ENCODE data around the gene ACAT2. TPM values are rescaled to one million over a fixed set of nuclear protein-coding genes. Genes with fewer than 3 reads are reported as not detected.

The ACAT2 gene
- total RNA-seq, 4 donors from 2014 or later: 0.59 to 4.6 (median 2.4) TPM

GRCh38 chr6:159715605-159716004, 46.2 kb upstream of the ACAT2 start:
- DNase-seq (no peak), ATAC-seq (no peak)
- Histone ChIP-seq H3K4me1 (peaks cover 20 to 41% of the 10 kb centered on the region in 2 donors), H3K4me3 (peak overlapping the region in 2 of 4 donors; percentile 42), H3K27ac (peak overlapping the region; percentile 83 to 97 (median 94)), H3K36me3 (no peaks in the 10 kb centered on the region), H3K9me3 (no peaks in the 10 kb centered on the region), H3K27me3 (no peaks in the 10 kb centered on the region)
- in situ Hi-C loops (cut with MboI; ENCODE audit: low sequenced_read_pairs in 4 of 4): no loop called here
- TF ChIP-seq CTCF (IDR thresholded peaks at IDR 0.05 in 4 of 5, conservative IDR thresholded peaks at IDR 0.05 in 1 of 5) (no peak), POLR2A (IDR thresholded peaks at IDR 0.05) (no peak)
- intact Hi-C loops (cut with DNase I; ENCODE audit: low total_unique reads): loop anchor here (1.0 to 2.0 kb wide), 2 partner anchors 15 to 21 kb away; no protein-coding TSS in a partner anchor

GRCh38 chr6:159716247-159717096, 45.4 kb upstream of the ACAT2 start:
- DNase-seq (peak; percentile 86 to 88), ATAC-seq (peak; percentile 94 to 96)
- Histone ChIP-seq H3K4me3 (peak overlapping the region; percentile 24 to 42 (median 38)), H3K27ac (peak overlapping the region; percentile 83 to 97 (median 94)), H3K27me3 (no peaks in the 10 kb centered on the region), H3K36me3 (no peaks in the 10 kb centered on the region), H3K4me1 (peaks cover 20 to 41% of the 10 kb centered on the region in 2 donors), H3K9me3 (no peaks in the 10 kb centered on the region)
- TF ChIP-seq POLR2A (IDR thresholded peaks at IDR 0.05) (peak in 1 of 2 donors; percentile 55), CTCF (IDR thresholded peaks at IDR 0.05 in 4 of 5, conservative IDR thresholded peaks at IDR 0.05 in 1 of 5) (peak in 3 of 5 experiments; percentile 8 to 24 (median 10))
- intact Hi-C loops (cut with DNase I; ENCODE audit: low total_unique reads): loop anchor here (1.0 to 2.0 kb wide), 2 partner anchors 16 to 22 kb away; no protein-coding TSS in a partner anchor
- in situ Hi-C loops (cut with MboI; ENCODE audit: low sequenced_read_pairs in 4 of 4): no loop called here

GRCh38 chr6:159718634-159719033, 43.2 kb upstream of the ACAT2 start:
- Histone ChIP-seq H3K27ac (peak overlapping the region; percentile 83 to 97 (median 94)), H3K4me3 (no peak overlapping the region), H3K9me3 (no peaks in the 10 kb centered on the region), H3K4me1 (peaks cover 23 to 41% of the 10 kb centered on the region in 2 donors), H3K36me3 (no peaks in the 10 kb centered on the region), H3K27me3 (no peaks in the 10 kb centered on the region)
- in situ Hi-C loops (cut with MboI; ENCODE audit: low sequenced_read_pairs in 4 of 4): no loop called here
- DNase-seq (no peak), ATAC-seq (no peak)
- TF ChIP-seq CTCF (IDR thresholded peaks at IDR 0.05 in 4 of 5, conservative IDR thresholded peaks at IDR 0.05 in 1 of 5) (no peak), POLR2A (IDR thresholded peaks at IDR 0.05) (no peak)
- intact Hi-C loops (cut with DNase I; ENCODE audit: low total_unique reads): no loop called here

GRCh38 chr6:159719287-159719686, 42.6 kb upstream of the ACAT2 start:
- ATAC-seq: no peak
- no peaks in the 10 kb centered on the region for H3K9me3 ChIP-seq
- no peak for TF ChIP-seq CTCF (IDR thresholded peaks at IDR 0.05 in 4 of 5, conservative IDR thresholded peaks at IDR 0.05 in 1 of 5)
- no peaks in the 10 kb centered on the region for H3K27me3 ChIP-seq
- DNase-seq: no peak
- in situ Hi-C loops (cut with MboI; ENCODE audit: low sequenced_read_pairs in 4 of 4): no loop called here
- no peak overlapping the region for H3K4me3 ChIP-seq
- no peaks in the 10 kb centered on the region for H3K36me3 ChIP-seq
- peak overlapping the region in 3 of 4 donors; percentile 93 to 97 (median 94) for H3K27ac ChIP-seq
- intact Hi-C loops (cut with DNase I; ENCODE audit: low total_unique reads): no loop called here
- peaks cover 23 to 41% of the 10 kb centered on the region in 2 donors for H3K4me1 ChIP-seq
